SU-DHL-6 (cell line): ENCODE results near the gene APBB1.

Source experiments
- CTCF ChIP-seq: fragments of 200-600 bp; sonication (generic); IDR thresholded peaks from one replicate; pipeline ENCODE4 v1.5.1; 2017; ENCODE audit warnings: antibody characterized with exemption, mild to moderate bottlenecking, low read length, moderate library complexity; ENCODE audit not compliant: insufficient read depth, poor library complexity, severe bottlenecking
- EZH2phosphoT487 ChIP-seq: fragments of 200-600 bp; sonication (generic), shearing (Covaris generic); conservative IDR thresholded peaks from 2 replicates; pipeline ENCODE4 v1.6.1; 2018; ENCODE audit warnings: mild to moderate bottlenecking, antibody characterized with exemption, low read length, moderate library complexity, mixed read lengths

- TF ChIP-seq CTCF (no peak), EZH2phosphoT487 (no peak)
Measured at GRCh38 chr11:6459099-6459450, 40.2 kb upstream of the APBB1 start.
